C1 segment of cervical spinal cord (tissue), 14 donors: ENCODE results near the gene HCFC1R1.

Experiments
- DNase-seq, 14 donors: peaks; one replicate each; lab custom pipeline; 2025; lab: John Stamatoyannopoulos, UW

The HCFC1R1 gene

GRCh38 chr16:2976673-2977072, 47.1 kb downstream of the HCFC1R1 start:
- DNase-seq, result no peak

- peak in 4 of 14 donors; percentile 5 to 64 (median 12) for DNase-seq
Observed at GRCh38 chr16:2976201-2976600, 47.5 kb downstream of the HCFC1R1 start.

GRCh38 chr16:2975161-2975795, 48.5 kb downstream of the HCFC1R1 start:
- DNase-seq, result no peak

- DNase-seq, result no peak
Observed at GRCh38 chr16:2974319-2975056, 49.3 kb downstream of the HCFC1R1 start.

- DNase-seq, result peak in 6 of 14 donors; percentile 20 to 54 (median 35)
Observed at GRCh38 chr16:2973605-2974318, 50.0 kb downstream of the HCFC1R1 start.

- DNase-seq, result peak in 10 of 14 donors; percentile 15 to 69 (median 40)
Observed at GRCh38 chr16:2973093-2973492, 50.6 kb downstream of the HCFC1R1 start.
